Mesendoderm (in vitro differentiated cells): ENCODE measurements around the gene PI4KA. TPM values are rescaled to one million over a fixed set of nuclear protein-coding genes. Genes with fewer than 3 reads are reported as not detected.

Experiments used
- DNase-seq: peaks from one replicate; pipeline ENCODE4 v3.0.0; 2013
- H2AK5ac ChIP-seq: 2 replicates; pipeline ENCODE4 v1.6.1; 2013; ENCODE audit warnings: low read length, inconsistent platforms
- H2BK120ac ChIP-seq: 2 replicates; pipeline ENCODE4 v1.6.1; 2013; ENCODE audit warnings: low read depth, mild to moderate bottlenecking, low read length, moderate library complexity, mixed read lengths
- H2BK15ac ChIP-seq: replicated peaks from 2 replicates; pipeline ENCODE4 v1.6.1; 2013; ENCODE audit warnings: low read depth, mild to moderate bottlenecking, moderate library complexity
- H2BK5ac ChIP-seq: 2 replicates; pipeline ENCODE4 v1.6.1; 2013; ENCODE audit warnings: low read length, inconsistent platforms
- H3K18ac ChIP-seq: 2 replicates; pipeline ENCODE4 v1.6.1; 2013; ENCODE audit warnings: mild to moderate bottlenecking, low read length, mixed read lengths
- H3K23ac ChIP-seq: one replicate; pipeline ENCODE4 v1.6.1; 2013; ENCODE audit warnings: low read length
- H3K27ac ChIP-seq: 2 replicates; pipeline ENCODE4 v1.5.1; 2013; ENCODE audit warnings: low read depth, mild to moderate bottlenecking, inconsistent platforms, low read length, moderate library complexity
- H3K27me3 ChIP-seq: 2 replicates; pipeline ENCODE4 v1.6.1; 2013; ENCODE audit warnings: low read length, control low read depth, mild to moderate bottlenecking, inconsistent platforms; ENCODE audit not compliant: insufficient read depth, poor library complexity
- H3K36me3 ChIP-seq: 2 replicates; pipeline ENCODE4 v1.6.1; 2013; ENCODE audit warnings: low read length, inconsistent platforms; ENCODE audit not compliant: control insufficient read depth, insufficient read depth
- H3K4ac ChIP-seq: one replicate; pipeline ENCODE4 v1.6.1; 2013; ENCODE audit warnings: low read depth, mild to moderate bottlenecking, low read length, moderate library complexity
- H3K4me1 ChIP-seq: 2 replicates; pipeline ENCODE4 v1.6.1; 2013; ENCODE audit warnings: low read depth, low read length, inconsistent platforms; ENCODE audit not compliant: control insufficient read depth
- H3K4me2 ChIP-seq: 2 replicates; pipeline ENCODE4 v1.6.1; 2013; ENCODE audit warnings: low read length
- H3K4me3 ChIP-seq: 2 replicates; pipeline ENCODE4 v1.5.1; 2013; ENCODE audit warnings: mild to moderate bottlenecking, low read length
- H3K56ac ChIP-seq: one replicate; pipeline ENCODE4 v1.6.1; 2013; ENCODE audit warnings: low read length
- H3K79me1 ChIP-seq: 2 replicates; pipeline ENCODE4 v1.6.1; 2013; ENCODE audit warnings: low read length, inconsistent platforms
- H3K79me2 ChIP-seq: 2 replicates; pipeline ENCODE4 v1.6.1; 2013; ENCODE audit warnings: mild to moderate bottlenecking, low read length; ENCODE audit not compliant: control insufficient read depth, insufficient read depth
- H3K9ac ChIP-seq: 2 replicates; pipeline ENCODE4 v1.6.1; 2013; ENCODE audit warnings: low read length, inconsistent platforms
- H4K5ac ChIP-seq: one replicate; pipeline ENCODE4 v1.6.1; 2013; ENCODE audit warnings: low read length
- H4K8ac ChIP-seq: one replicate; pipeline ENCODE4 v1.6.1; 2013; ENCODE audit warnings: low read depth, mild to moderate bottlenecking, control low read depth, low read length, moderate library complexity
- WGBS: extraction: QIAGEN DNeasy Blood & Tissue Kit; methylation state at CpG from one replicate; pipeline ENCODE4 v1.1.7; 2013; ENCODE audit warnings: low lambda C conversion rate, missing lambda C conversion rate; ENCODE audit not compliant: insufficient coverage; ENCODE audit errors: extremely low coverage; 5-methylcytosine and 5-hydroxymethylcytosine counted together
- polyA plus RNA-seq, 2 experiments: library from polyadenylated mRNA; stranded (reverse); fragments of 200-250 nt; gene quantifications; one replicate each; pipeline ENCODE4 v1.2.3, GENCODE V29; 2013

The PI4KA gene
- 10.7 TPM for polyA plus RNA-seq (2013, experiment 1 of 2)
- 10.7 TPM for polyA plus RNA-seq (2013, experiment 2 of 2)

GRCh38 chr22:20858615-20859416 is at the start of gene PI4KA, which contains the start of gene SNAP29:
Gene PI4KA, minus strand, starts transcription at chr22:20858811. Its CDS starts 86 bp downstream, at chr22:20858725.
Gene SNAP29, plus strand, starts transcription at chr22:20859007. Its CDS starts 104 bp downstream, at chr22:20859111.
- Histone ChIP-seq H3K79me1 (peaks cover 13% of the 10 kb centered on the region), H3K27me3 (no peaks in the 10 kb centered on the region), H3K4me1 (peaks cover 5% of the 10 kb centered on the region), H2BK5ac (no peak within 1 kb of the TSS), H3K4me3 (peak within 1 kb of the TSS; percentile 74), H2BK120ac (no peak within 1 kb of the TSS), H3K4ac (no peak within 1 kb of the TSS), H2AK5ac (no peak within 1 kb of the TSS), H3K9ac (peak within 1 kb of the TSS; percentile 88), H3K79me2 (peaks cover 9% of the 10 kb centered on the region), H3K56ac (peak within 1 kb of the TSS; percentile 92), H3K18ac (peak within 1 kb of the TSS; percentile 5), H3K4me2 (peak within 1 kb of the TSS; percentile 100), H3K23ac (no peak within 1 kb of the TSS), H4K5ac (no peak within 1 kb of the TSS), H3K36me3 (no peaks in the 10 kb centered on the region), H2BK15ac (no peak within 1 kb of the TSS), H4K8ac (no peak within 1 kb of the TSS), H3K27ac (peak within 1 kb of the TSS; percentile 73)
- WGBS: no CpG with 5 or more reads among the region's 100 CpGs
- DNase-seq: peak; percentile 99

- Histone ChIP-seq H3K79me1 (no peaks in the 10 kb centered on the region), H3K18ac (no peak overlapping the region), H3K9ac (no peak overlapping the region), H3K79me2 (no peaks in the 10 kb centered on the region), H3K27me3 (no peaks in the 10 kb centered on the region), H3K4me3 (no peak overlapping the region), H3K4ac (no peak overlapping the region), H3K23ac (no peak overlapping the region), H4K5ac (no peak overlapping the region), H3K56ac (no peak overlapping the region), H2BK5ac (no peak overlapping the region), H3K4me2 (no peak overlapping the region), H2AK5ac (no peak overlapping the region), H4K8ac (no peak overlapping the region), H2BK120ac (no peak overlapping the region), H3K36me3 (no peaks in the 10 kb centered on the region), H3K27ac (no peak overlapping the region), H2BK15ac (no peak overlapping the region), H3K4me1 (no peaks in the 10 kb centered on the region)
- no CpG with 5 or more reads among the region's 3 CpGs for WGBS
- DNase-seq: no peak
These were observed 47.8 kb upstream of the PI4KA start for GRCh38 chr22:20906387-20906767.

- Histone ChIP-seq H3K27ac (no peak overlapping the region), H3K9ac (no peak overlapping the region), H3K18ac (no peak overlapping the region), H4K8ac (no peak overlapping the region), H3K4me1 (no peaks in the 10 kb centered on the region), H3K79me1 (no peaks in the 10 kb centered on the region), H2BK120ac (no peak overlapping the region), H3K4me2 (no peak overlapping the region), H2BK5ac (no peak overlapping the region), H4K5ac (no peak overlapping the region), H3K56ac (no peak overlapping the region), H3K79me2 (no peaks in the 10 kb centered on the region), H2AK5ac (no peak overlapping the region), H3K4ac (no peak overlapping the region), H3K23ac (no peak overlapping the region), H2BK15ac (no peak overlapping the region), H3K36me3 (no peaks in the 10 kb centered on the region), H3K4me3 (no peak overlapping the region), H3K27me3 (no peaks in the 10 kb centered on the region)
- no CpG with 5 or more reads among the region's 4 CpGs for WGBS
- no peak for DNase-seq
These were observed 47.1 kb upstream of the PI4KA start for GRCh38 chr22:20905415-20906386.

GRCh38 chr22:20904980-20905355 is 46.4 kb upstream of the PI4KA start:
- Histone ChIP-seq H3K79me1 (no peaks in the 10 kb centered on the region), H4K5ac (no peak overlapping the region), H2BK5ac (no peak overlapping the region), H3K4me3 (no peak overlapping the region), H3K56ac (no peak overlapping the region), H3K79me2 (no peaks in the 10 kb centered on the region), H3K9ac (no peak overlapping the region), H3K18ac (no peak overlapping the region), H3K36me3 (no peaks in the 10 kb centered on the region), H3K23ac (no peak overlapping the region), H2BK15ac (no peak overlapping the region), H3K4ac (no peak overlapping the region), H3K4me2 (no peak overlapping the region), H3K4me1 (no peaks in the 10 kb centered on the region), H2BK120ac (no peak overlapping the region), H3K27me3 (no peaks in the 10 kb centered on the region), H4K8ac (no peak overlapping the region), H3K27ac (no peak overlapping the region), H2AK5ac (no peak overlapping the region)
- no peak for DNase-seq
- WGBS: no CpG with 5 or more reads among the region's 3 CpGs

- Histone ChIP-seq H3K27ac (no peak overlapping the region), H2BK5ac (no peak overlapping the region), H3K4me2 (no peak overlapping the region), H4K8ac (no peak overlapping the region), H2BK15ac (no peak overlapping the region), H3K79me2 (no peaks in the 10 kb centered on the region), H3K36me3 (no peaks in the 10 kb centered on the region), H4K5ac (no peak overlapping the region), H3K27me3 (no peaks in the 10 kb centered on the region), H3K4me1 (no peaks in the 10 kb centered on the region), H3K56ac (no peak overlapping the region), H2BK120ac (no peak overlapping the region), H3K23ac (no peak overlapping the region), H3K4ac (no peak overlapping the region), H3K4me3 (no peak overlapping the region), H3K79me1 (no peaks in the 10 kb centered on the region), H3K18ac (no peak overlapping the region), H2AK5ac (no peak overlapping the region), H3K9ac (no peak overlapping the region)
- no CpG with 5 or more reads among the region's 7 CpGs for WGBS
- no peak for DNase-seq
These were observed 45.7 kb upstream of the PI4KA start for GRCh38 chr22:20904008-20904979.
